AG04450 (cell line): ENCODE results near the gene USP7. TPM values are rescaled to one million over a fixed set of nuclear protein-coding genes. Genes with fewer than 3 reads are reported as not detected.

Experiments used
- CTCF ChIA-PET: fragments of 300-600, 350-600 bp; formaldehyde crosslinking; extraction: SDS; loops from one replicate; lab custom pipeline; 2022; ENCODE audit warnings: antibody characterized with exemption, inconsistent platforms; lab: Charles Lee
- POLR2A ChIA-PET: fragments of 350-600 bp; formaldehyde crosslinking; extraction: SDS; loops from one replicate; lab custom pipeline; 2021; ENCODE audit warnings: antibody characterized with exemption, inconsistent platforms; lab: Yijun Ruan, JAX
- DNase-seq: peaks from one replicate; pipeline ENCODE4 v3.0.0-alpha.2; 2011; ENCODE audit warnings: low read depth, low spot score
- H3K27ac ChIP-seq: one replicate; pipeline ENCODE4 v1.5.1; 2012; ENCODE audit warnings: low read depth, low read length, control low read depth
- H3K27me3 ChIP-seq: one replicate; pipeline ENCODE4 v1.6.0; 2012; ENCODE audit warnings: low read length; ENCODE audit not compliant: control insufficient read depth, insufficient read depth
- H3K4me3 ChIP-seq: 2 replicates; pipeline ENCODE4 v1.5.1; 2011; ENCODE audit warnings: mild to moderate bottlenecking, low read depth, low read length, control low read depth
- H3K9me3 ChIP-seq: 2 replicates; pipeline ENCODE4 v1.5.1; 2012; ENCODE audit warnings: low read length; ENCODE audit not compliant: control insufficient read depth, insufficient read depth
- polyA plus RNA-seq: library from polyadenylated mRNA; depleted of rRNA; stranded (reverse); fragments of >200 nt; gene quantifications from 2 replicates; pipeline ENCODE4 v1.2.3, GENCODE V29; 2011
- TF ChIP-seq, protein P1 (sequence below): IDR thresholded peaks from 2 replicates; pipeline ENCODE4 v1.5.1; 2011; ENCODE audit warnings: low read depth, low read length, control low read depth, inconsistent platforms

Gene USP7
- polyA plus RNA-seq, 1 experiment = 26.9 TPM

DNA sequence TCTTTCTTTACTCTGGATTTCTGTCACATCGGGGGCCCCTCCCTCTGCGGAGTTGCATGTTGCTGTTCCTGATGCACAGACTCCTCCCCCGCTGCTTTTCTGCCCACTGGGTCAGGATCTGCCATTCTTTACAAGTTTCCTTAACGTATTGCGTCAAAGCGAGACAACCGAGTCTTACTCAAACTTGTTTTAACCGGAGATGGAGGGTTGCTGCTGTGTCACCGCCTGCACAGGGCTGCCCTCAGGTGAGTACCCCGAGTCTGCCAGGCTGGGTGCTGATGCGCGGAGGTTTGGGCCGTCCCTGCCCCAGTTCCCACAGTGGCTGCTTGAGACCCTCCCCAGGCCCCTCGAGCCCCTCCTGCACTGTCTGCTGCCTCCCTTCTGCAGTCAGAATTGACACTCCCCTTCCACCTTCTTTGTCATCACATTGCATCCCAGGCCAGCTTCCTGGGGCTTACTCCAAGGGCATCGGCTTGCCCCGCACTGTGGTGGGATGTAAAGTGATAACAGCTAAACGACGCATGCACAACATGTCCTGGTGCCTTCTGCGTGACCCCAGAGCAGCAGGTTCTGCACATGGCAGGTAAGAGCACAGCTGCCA lies 114.2 kb downstream of the USP7 start:
- H3K4me3 ChIP-seq = no peak overlapping the region
- POLR2A ChIA-PET = interaction anchor here (0.9 to 3.3 kb wide), 2 partner anchors 20 to 31 kb away, joined by 3 to 13 read pairs; partner anchors contain the start of gene CARHSP1
- no peak for DNase-seq
- no peaks in the 10 kb centered on the region for H3K9me3 ChIP-seq
- peak overlapping the region; percentile 81 for H3K27ac ChIP-seq
- TF ChIP-seq, protein P1, sequence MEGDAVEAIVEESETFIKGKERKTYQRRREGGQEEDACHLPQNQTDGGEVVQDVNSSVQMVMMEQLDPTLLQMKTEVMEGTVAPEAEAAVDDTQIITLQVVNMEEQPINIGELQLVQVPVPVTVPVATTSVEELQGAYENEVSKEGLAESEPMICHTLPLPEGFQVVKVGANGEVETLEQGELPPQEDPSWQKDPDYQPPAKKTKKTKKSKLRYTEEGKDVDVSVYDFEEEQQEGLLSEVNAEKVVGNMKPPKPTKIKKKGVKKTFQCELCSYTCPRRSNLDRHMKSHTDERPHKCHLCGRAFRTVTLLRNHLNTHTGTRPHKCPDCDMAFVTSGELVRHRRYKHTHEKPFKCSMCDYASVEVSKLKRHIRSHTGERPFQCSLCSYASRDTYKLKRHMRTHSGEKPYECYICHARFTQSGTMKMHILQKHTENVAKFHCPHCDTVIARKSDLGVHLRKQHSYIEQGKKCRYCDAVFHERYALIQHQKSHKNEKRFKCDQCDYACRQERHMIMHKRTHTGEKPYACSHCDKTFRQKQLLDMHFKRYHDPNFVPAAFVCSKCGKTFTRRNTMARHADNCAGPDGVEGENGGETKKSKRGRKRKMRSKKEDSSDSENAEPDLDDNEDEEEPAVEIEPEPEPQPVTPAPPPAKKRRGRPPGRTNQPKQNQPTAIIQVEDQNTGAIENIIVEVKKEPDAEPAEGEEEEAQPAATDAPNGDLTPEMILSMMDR = no peak
- CTCF ChIA-PET = interaction anchor here (1.2 kb wide), 1 partner anchor 31 kb away, joined by 6 read pairs; no protein-coding TSS in a partner anchor
- no peaks in the 10 kb centered on the region for H3K27me3 ChIP-seq

DNA sequence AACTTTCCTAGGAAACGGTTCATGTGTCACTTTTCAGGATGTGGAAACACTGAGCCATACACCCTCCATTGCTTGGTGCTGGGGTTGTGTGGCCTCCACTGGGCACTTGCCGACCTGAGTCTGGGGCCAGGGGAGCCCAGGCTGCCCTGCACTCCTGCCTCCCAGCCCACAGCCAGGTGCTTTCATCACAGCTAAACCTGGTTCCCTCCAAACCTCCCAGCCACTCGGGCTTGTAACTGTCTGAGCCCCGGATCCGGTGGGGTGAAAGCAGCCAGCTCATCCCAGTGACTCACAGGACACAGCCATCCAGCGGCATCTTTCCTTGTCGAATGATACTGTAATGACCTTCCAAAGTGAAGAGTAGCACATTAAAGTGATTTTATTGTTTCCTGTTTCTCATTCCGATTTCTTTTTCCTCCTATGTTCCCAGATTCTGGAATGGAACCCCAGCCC lies 114.7 kb downstream of the USP7 start:
- Histone ChIP-seq H3K4me3 (no peak overlapping the region), H3K27ac (peak overlapping the region; percentile 81), H3K27me3 (no peaks in the 10 kb centered on the region), H3K9me3 (no peaks in the 10 kb centered on the region)
- ChIA-PET CTCF (no interaction called here), POLR2A (interaction anchor here (0.9 to 3.3 kb wide), 2 partner anchors 20 to 31 kb away, joined by 3 to 13 read pairs; partner anchors contain the start of gene CARHSP1)
- no peak for DNase-seq
- TF ChIP-seq, protein P1 = no peak

DNA sequence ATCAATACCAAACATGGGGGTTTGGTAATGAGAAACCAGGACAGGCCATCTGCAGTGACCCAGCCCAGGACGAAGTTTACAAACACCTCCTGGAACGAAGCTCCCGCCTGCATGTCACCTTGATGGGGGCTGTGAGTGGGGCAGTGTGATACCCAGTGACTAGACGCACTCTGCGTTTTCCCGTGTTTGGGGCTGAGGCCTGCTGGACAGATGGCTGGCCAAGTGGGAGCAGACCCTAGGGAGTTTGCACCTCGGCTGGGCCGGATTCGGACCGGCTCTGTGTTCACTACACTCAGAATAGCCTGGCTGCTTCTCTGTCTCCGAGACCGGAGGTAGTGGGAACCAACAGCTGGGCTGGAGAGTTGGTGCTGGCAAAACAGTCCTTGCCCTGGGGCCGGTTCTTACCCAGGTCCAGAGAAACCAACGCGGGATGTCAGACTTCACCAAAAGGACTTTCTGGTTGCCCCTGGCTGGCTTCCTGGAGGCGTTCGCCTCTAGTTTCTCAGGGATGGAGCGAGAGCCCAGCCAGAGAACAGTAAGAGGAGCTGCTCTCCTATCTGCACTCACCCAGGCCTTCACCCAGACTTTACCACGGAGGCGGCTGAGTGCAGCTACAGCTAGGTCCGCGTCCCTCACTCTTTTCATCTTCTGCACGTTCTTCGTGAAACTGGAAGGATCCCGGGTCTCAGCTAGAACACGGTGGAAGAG lies 115.3 kb downstream of the USP7 start:
- POLR2A ChIA-PET = interaction anchor here (0.9 kb wide), 1 partner anchor 32 kb away, joined by 3 read pairs; no protein-coding TSS in a partner anchor

DNA sequence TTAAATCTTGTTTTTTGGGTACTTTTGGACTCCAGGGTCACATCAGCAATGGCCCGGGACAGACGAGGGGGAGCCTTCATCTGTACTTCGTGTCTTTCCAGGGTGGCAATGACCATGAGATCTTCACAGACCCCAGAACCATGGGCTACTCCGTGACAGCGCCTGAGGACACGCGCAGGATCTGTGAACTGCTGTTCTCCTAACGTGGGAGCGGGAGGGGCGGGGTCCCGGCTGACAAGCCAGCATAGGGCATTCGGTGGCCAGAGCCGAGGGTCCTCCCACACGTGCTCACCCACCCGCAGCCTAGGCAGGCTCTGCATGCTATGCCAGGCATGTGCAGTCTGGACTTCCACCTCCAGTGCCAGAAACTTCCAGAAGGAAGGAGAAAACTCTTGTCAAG lies 116.1 kb downstream of the USP7 start:
- Histone ChIP-seq H3K27ac (no peak overlapping the region), H3K27me3 (no peaks in the 10 kb centered on the region), H3K4me3 (no peak overlapping the region), H3K9me3 (no peaks in the 10 kb centered on the region)
- POLR2A ChIA-PET = no interaction called here
- CTCF ChIA-PET = interaction anchor here (0.6 kb wide), 1 partner anchor 33 kb away, joined by 3 read pairs; no protein-coding TSS in a partner anchor
- TF ChIP-seq, protein P1 = no peak
- DNase-seq = no peak

More for the DNA sequence above, 115.3 kb downstream of the USP7 start:
- no peak for DNase-seq
- Histone ChIP-seq H3K27ac (peak overlapping the region; percentile 81), H3K9me3 (no peaks in the 10 kb centered on the region), H3K27me3 (no peaks in the 10 kb centered on the region), H3K4me3 (no peak overlapping the region)
- CTCF ChIA-PET = no interaction called here
- TF ChIP-seq, protein P1 = no peak
